GM06990 (cell line): ENCODE measurements around the gene SIPA1L3.

Source experiments
- DNase-seq: peaks from one replicate; pipeline ENCODE4 v3.0.0-alpha.2; 2011; ENCODE audit not compliant: insufficient read length; ENCODE audit errors: extremely low read depth
- H3K27me3 ChIP-seq: replicated peaks from 2 replicates; pipeline ENCODE4 v1.6.0; 2011; ENCODE audit warnings: low read length; ENCODE audit not compliant: control insufficient read depth, insufficient read depth
- H3K36me3 ChIP-seq: 2 replicates; pipeline ENCODE4 v1.5.1; 2011; ENCODE audit warnings: low read length; ENCODE audit not compliant: control insufficient read depth, insufficient read depth
- H3K4me3 ChIP-seq: replicated peaks from 2 replicates; pipeline ENCODE4 v1.5.1; 2011; ENCODE audit warnings: low read depth, mild to moderate bottlenecking, control low read depth, low read length
- CTCF ChIP-seq: IDR thresholded peaks from 2 replicates; pipeline ENCODE4 v1.5.1; 2011; ENCODE audit warnings: low read length, control low read depth, mild to moderate bottlenecking, inconsistent platforms; ENCODE audit not compliant: insufficient read depth, poor library complexity, severe bottlenecking

SIPA1L3 gene

DNA sequence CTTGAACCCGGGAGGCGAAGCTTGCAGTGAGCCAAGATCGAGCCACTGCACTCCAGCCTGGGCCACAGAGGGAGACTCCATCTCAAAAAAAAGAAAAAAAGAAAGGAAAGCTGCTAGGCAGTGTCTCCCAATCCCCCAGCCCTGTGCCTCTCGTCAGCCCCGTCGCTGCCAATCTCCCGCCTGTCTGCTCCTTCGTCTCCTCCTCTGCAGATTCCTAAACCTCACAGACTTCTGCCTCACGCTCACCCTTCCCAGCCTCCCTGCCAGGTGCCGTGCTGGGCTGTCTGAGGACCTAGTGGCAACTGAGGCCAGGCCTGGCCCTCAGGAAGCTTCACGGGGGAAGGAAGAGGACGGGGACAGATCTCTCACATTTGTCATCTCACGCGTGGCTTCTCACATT, 295.5 kb downstream of the SIPA1L3 start:
- no peak overlapping the region for H3K4me3 ChIP-seq
- TF ChIP-seq CTCF, result no peak
- no peaks in the 10 kb centered on the region for H3K27me3 ChIP-seq
- DNase-seq, result no peak
- peaks cover 34% of the 10 kb centered on the region for H3K36me3 ChIP-seq

GRCh38 chr19:38203197-38203596, 296.2 kb downstream of the SIPA1L3 start:
- H3K36me3 ChIP-seq, result peaks cover 35% of the 10 kb centered on the region
- TF ChIP-seq CTCF, result no peak
- H3K4me3 ChIP-seq, result no peak overlapping the region
- H3K27me3 ChIP-seq, result no peaks in the 10 kb centered on the region
- DNase-seq, result no peak

- peaks cover 28% of the 10 kb centered on the region for H3K36me3 ChIP-seq
- H3K4me3 ChIP-seq, result no peak overlapping the region
- no peak for TF ChIP-seq CTCF
- no peaks in the 10 kb centered on the region for H3K27me3 ChIP-seq
- no peak for DNase-seq
These were observed 297.1 kb downstream of the SIPA1L3 start for GRCh38 chr19:38204096-38204495.

- TF ChIP-seq CTCF, result no peak
- Histone ChIP-seq H3K36me3 (peaks cover 26% of the 10 kb centered on the region), H3K27me3 (no peaks in the 10 kb centered on the region), H3K4me3 (no peak overlapping the region)
- no peak for DNase-seq
These were observed 297.7 kb downstream of the SIPA1L3 start for GRCh38 chr19:38204728-38205127.

DNA sequence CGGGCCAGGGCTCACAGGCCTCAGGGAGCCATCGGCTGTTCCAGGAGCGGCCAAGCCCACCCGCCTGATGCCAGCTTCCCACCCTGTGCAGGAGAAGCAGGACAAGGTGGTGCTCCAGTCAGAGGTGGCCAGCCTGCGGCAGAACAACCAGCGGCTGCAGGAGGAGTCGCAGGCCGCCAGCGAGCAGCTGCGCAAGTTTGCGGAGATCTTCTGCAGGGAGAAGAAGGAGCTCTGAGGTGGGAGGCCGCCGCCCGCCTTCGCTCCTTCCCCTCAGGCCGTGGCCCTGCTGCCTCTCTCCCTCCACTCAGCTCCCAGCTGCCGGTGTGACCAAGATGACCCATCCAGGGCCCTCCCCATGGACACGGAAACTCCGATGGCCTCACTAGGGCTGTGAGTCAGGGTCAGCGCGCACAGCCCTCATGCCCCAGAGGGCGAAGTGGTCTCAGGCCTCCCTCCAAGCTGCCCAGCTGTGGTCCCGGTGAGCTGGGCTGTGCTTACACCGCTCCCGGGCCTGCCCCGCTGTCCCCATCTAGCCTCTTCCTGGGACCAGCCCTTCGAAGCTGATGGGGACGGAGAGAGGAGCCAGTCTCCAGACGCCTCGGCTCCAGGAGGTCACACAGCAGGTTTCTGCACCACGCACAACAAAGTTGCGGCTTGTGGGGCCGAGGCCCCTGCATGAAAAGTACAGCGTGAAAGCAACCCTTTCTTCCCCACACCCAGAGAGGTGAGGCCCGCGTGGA, 299.2 kb downstream of the SIPA1L3 start:
- Histone ChIP-seq H3K36me3 (peaks cover 26% of the 10 kb centered on the region), H3K27me3 (no peaks in the 10 kb centered on the region), H3K4me3 (no peak overlapping the region)
- no peak for DNase-seq
- no peak for TF ChIP-seq CTCF

GRCh38 chr19:38206928-38207327, 299.9 kb downstream of the SIPA1L3 start:
- no peak for TF ChIP-seq CTCF
- H3K27me3 ChIP-seq, result no peaks in the 10 kb centered on the region
- no peak for DNase-seq
- H3K4me3 ChIP-seq, result no peak overlapping the region
- H3K36me3 ChIP-seq, result peaks cover 20% of the 10 kb centered on the region
